H1 (cell line): ENCODE measurements around the gene CDH26. TPM values are rescaled to one million over a fixed set of nuclear protein-coding genes. Genes with fewer than 3 reads are reported as not detected.

ENCODE experiments used
- CTCF ChIA-PET: fragments of 300-600 bp; sonication (Branson Sonifier 250); formaldehyde crosslinking; loops from one replicate; lab custom pipeline; 2021; ENCODE audit not compliant: partially characterized antibody; lab: Charles Lee
- POLR2A ChIA-PET: fragments of 300-600 bp; sonication (Branson Sonifier 250); formaldehyde crosslinking; loops from one replicate; lab custom pipeline; 2021; ENCODE audit warnings: inconsistent platforms; ENCODE audit not compliant: partially characterized antibody; lab: Charles Lee
- DNase-seq, 2 experiments: peaks; one replicate each; pipeline versions ENCODE4 v3.0.0 to v3.0.0-alpha.2; 2010 to 2022; ENCODE audit warnings: low spot score in 2 of 2, low read depth in 1 of 2, mixed read lengths in 1 of 2
- FAIRE-seq: peaks from 2 replicates; lab custom pipeline; 2011; peaks lifted over from hg19 to GRCh38; lab: Jason Lieb, UNC
- H2AFZ ChIP-seq: 2 replicates; pipeline ENCODE4 v1.8.1; 2012; ENCODE audit warnings: low read length, inconsistent platforms
- H2AK5ac ChIP-seq: 2 replicates; pipeline ENCODE4 v1.6.1; 2013; ENCODE audit warnings: low read depth, low read length
- H2BK120ac ChIP-seq: replicated peaks from 2 replicates; pipeline ENCODE3; 2013; ENCODE audit warnings: low read depth, low read length, inconsistent platforms
- H2BK12ac ChIP-seq: 2 replicates; pipeline ENCODE4 v1.6.1; 2013; ENCODE audit warnings: low read depth, low read length
- H2BK15ac ChIP-seq: 2 replicates; pipeline ENCODE4 v1.6.1; 2013; ENCODE audit warnings: low read length
- H2BK20ac ChIP-seq: 2 replicates; pipeline ENCODE4 v1.6.1; 2013; ENCODE audit warnings: low read length
- H2BK5ac ChIP-seq: 2 replicates; pipeline ENCODE4 v1.6.1; 2013; ENCODE audit warnings: low read depth, low read length
- H3K14ac ChIP-seq: 2 replicates; pipeline ENCODE4 v1.6.1; 2013; ENCODE audit warnings: inconsistent platforms; ENCODE audit not compliant: insufficient read length
- H3K18ac ChIP-seq: 2 replicates; pipeline ENCODE4 v1.6.1; 2013; ENCODE audit warnings: low read length; ENCODE audit errors: extremely low read depth
- H3K23ac ChIP-seq: 2 replicates; pipeline ENCODE4 v1.6.1; 2013; ENCODE audit warnings: inconsistent platforms; ENCODE audit not compliant: insufficient read length
- H3K23me2 ChIP-seq: 2 replicates; pipeline ENCODE4 v1.6.1; 2013; ENCODE audit warnings: low read depth, low read length
- H3K27ac ChIP-seq: 2 replicates; pipeline ENCODE4 v1.6.1; 2011; ENCODE audit warnings: low read depth, low read length, inconsistent platforms
- H3K27me3 ChIP-seq, 4 experiments: replicated peaks in 1 of 4; 1 replicate in 1 of 4; 2 replicates in 3 of 4; pipeline versions ENCODE4 v1.6.1 to v1.8.1; 2011 to 2013; ENCODE audit warnings: low read length in 3 of 4, mild to moderate bottlenecking in 3 of 4, inconsistent platforms in 2 of 4, mixed read lengths in 2 of 4, moderate library complexity in 1 of 4; ENCODE audit not compliant: control insufficient read depth in 3 of 4, insufficient read depth in 3 of 4; ENCODE audit errors: extremely low read depth in 1 of 4
- H3K36me3 ChIP-seq, 4 experiments: 2 replicates each; pipeline versions ENCODE4 v1.6.1 to v1.8.1; 2011 to 2013; ENCODE audit warnings: mild to moderate bottlenecking in 4 of 4, low read length in 3 of 4, moderate library complexity in 2 of 4, control low read depth in 1 of 4, inconsistent platforms in 1 of 4; ENCODE audit not compliant: insufficient read depth in 4 of 4, control insufficient read depth in 2 of 4
- H3K4ac ChIP-seq: replicated peaks from 2 replicates; pipeline ENCODE3; 2013; ENCODE audit warnings: low read length, low read depth, mixed read lengths, inconsistent platforms; ENCODE audit not compliant: insufficient read length
- H3K4me1 ChIP-seq, 4 experiments: replicated peaks in 1 of 4; 1 replicate in 1 of 4; 2 replicates in 3 of 4; pipeline versions ENCODE4 v1.6.1 to v1.8.1; 2011 to 2013; ENCODE audit warnings: low read length in 3 of 4, inconsistent platforms in 2 of 4, mixed read lengths in 1 of 4; ENCODE audit not compliant: insufficient read depth in 4 of 4, control insufficient read depth in 3 of 4
- H3K4me2 ChIP-seq, 2 experiments: 2 replicates each; pipeline versions ENCODE4 v1.6.1 to v1.8.1; 2011 to 2013; ENCODE audit warnings: low read depth in 2 of 2, low read length in 2 of 2, control low read depth in 1 of 2, inconsistent platforms in 1 of 2, mild to moderate bottlenecking in 1 of 2; ENCODE audit not compliant: insufficient read depth in 1 of 2
- H3K4me3 ChIP-seq, 4 experiments: fragments of 200-600, 300-600 bp in 1 of 4; sonication (generic), shearing (Covaris generic), sonication (Bioruptor Twin) in 1 of 4; 2 replicates each; pipeline versions ENCODE4 v1.5.1 to v1.8.1; 2011 to 2016; ENCODE audit warnings: low read length in 4 of 4, low read depth in 3 of 4, control low read depth in 2 of 4, inconsistent platforms in 2 of 4, mild to moderate bottlenecking in 2 of 4, mixed read lengths in 1 of 4, moderate library complexity in 1 of 4; ENCODE audit not compliant: insufficient read depth in 2 of 4; ENCODE audit errors: extremely low read depth in 1 of 4
- H3K56ac ChIP-seq: replicated peaks from 2 replicates; pipeline ENCODE3; 2013; ENCODE audit warnings: low read depth, mild to moderate bottlenecking, mixed read lengths, low read length, inconsistent platforms; ENCODE audit not compliant: insufficient read length
- H3K79me1 ChIP-seq: 2 replicates; pipeline ENCODE4 v1.6.1; 2013; ENCODE audit warnings: low read depth, low read length, control low read depth
- H3K79me2 ChIP-seq, 2 experiments: 2 replicates each; pipeline versions ENCODE4 v1.6.1 to v1.8.1; 2012 to 2013; ENCODE audit warnings: low read length in 2 of 2, mild to moderate bottlenecking in 2 of 2, inconsistent platforms in 1 of 2; ENCODE audit not compliant: insufficient read depth in 2 of 2, control insufficient read depth in 1 of 2
- H3K9ac ChIP-seq, 4 experiments: replicated peaks in 1 of 4; 1 replicate in 1 of 4; 2 replicates in 3 of 4; pipeline versions ENCODE4 v1.6.1 to v1.8.1; 2011 to 2013; ENCODE audit warnings: low read depth in 3 of 4, low read length in 3 of 4, control low read depth in 2 of 4, mild to moderate bottlenecking in 2 of 4, moderate library complexity in 2 of 4, inconsistent platforms in 1 of 4; ENCODE audit errors: extremely low read depth in 1 of 4
- H3K9me3 ChIP-seq, 2 experiments: 2 replicates each; pipeline versions ENCODE4 v1.6.1 to v1.8.1; 2012 to 2013; ENCODE audit warnings: mild to moderate bottlenecking in 2 of 2, moderate library complexity in 2 of 2, control low read depth in 1 of 2, inconsistent platforms in 1 of 2, low read depth in 1 of 2, low read length in 1 of 2, mixed read lengths in 1 of 2; ENCODE audit not compliant: insufficient read depth in 2 of 2
- H4K20me1 ChIP-seq, 2 experiments: replicated peaks in 1 of 2; 2 replicates each; pipeline versions ENCODE3 to v1.8.1; 2011 to 2013; ENCODE audit warnings: inconsistent platforms in 2 of 2, low read length in 2 of 2, mild to moderate bottlenecking in 1 of 2; ENCODE audit not compliant: insufficient read depth in 2 of 2, control insufficient read depth in 1 of 2
- H4K5ac ChIP-seq: 2 replicates; pipeline ENCODE4 v1.6.1; 2013; ENCODE audit warnings: low read length, low read depth, mixed read lengths, inconsistent platforms; ENCODE audit not compliant: insufficient read length
- H4K8ac ChIP-seq: 2 replicates; pipeline ENCODE4 v1.8.0; 2013; ENCODE audit warnings: mild to moderate bottlenecking, moderate library complexity, low read length, inconsistent platforms; ENCODE audit not compliant: insufficient read depth; ENCODE audit errors: extremely low read depth
- H4K91ac ChIP-seq: replicated peaks from 2 replicates; pipeline ENCODE3; 2013; ENCODE audit warnings: low read length, mixed read lengths, inconsistent platforms; ENCODE audit not compliant: insufficient read length
- CTBP2 ChIP-seq: IDR thresholded peaks from 2 replicates; pipeline ENCODE4 v1.7.0; 2011; ENCODE audit warnings: borderline replicate concordance, mild to moderate bottlenecking, moderate library complexity, mixed read lengths, low read length; ENCODE audit not compliant: insufficient read depth, insufficient read length
- CTCF ChIP-seq, 3 experiments: IDR thresholded peaks; 1 replicate in 2 of 3; 2 replicates in 1 of 3; pipeline versions ENCODE4 v1.5.1 to v1.6.1; 2011; ENCODE audit warnings: low read length in 3 of 3, mild to moderate bottlenecking in 3 of 3, inconsistent platforms in 2 of 3, low read depth in 1 of 3, moderate library complexity in 1 of 3; ENCODE audit not compliant: insufficient read depth in 1 of 3; ENCODE audit errors: control extremely low read depth in 1 of 3
- EP300 ChIP-seq, 2 experiments: IDR thresholded peaks; 1 replicate in 1 of 2; 2 replicates in 1 of 2; pipeline ENCODE4 v1.6.1; 2011 to 2012; ENCODE audit warnings: low read depth in 2 of 2, low read length in 2 of 2, mild to moderate bottlenecking in 2 of 2, borderline replicate concordance in 1 of 2, inconsistent platforms in 1 of 2, moderate library complexity in 1 of 2
- MAX ChIP-seq: IDR thresholded peaks from 2 replicates; pipeline ENCODE4 v1.6.1; 2012; ENCODE audit warnings: inconsistent platforms
- NRF1 ChIP-seq: IDR thresholded peaks from 2 replicates; pipeline ENCODE4 v1.6.1; 2011; ENCODE audit warnings: mild to moderate bottlenecking, low read depth, low read length, improper control_type of control experiment
- RAD21 ChIP-seq, 2 experiments: IDR thresholded peaks in 1 of 2; conservative IDR thresholded peaks in 1 of 2; 2 replicates each; pipeline ENCODE4 v1.6.1; 2011; ENCODE audit warnings: low read depth in 2 of 2, low read length in 2 of 2, improper control_type of control experiment in 1 of 2, inconsistent platforms in 1 of 2, mild to moderate bottlenecking in 1 of 2, moderate library complexity in 1 of 2
- SAP30 ChIP-seq: fragments of 300-600 bp; sonication (generic); IDR thresholded peaks from 2 replicates; pipeline ENCODE4 v1.7.1; 2012; ENCODE audit warnings: low read length, moderate library complexity, mild to moderate bottlenecking, inconsistent platforms; ENCODE audit not compliant: insufficient read depth, insufficient replicate concordance
- SIX5 ChIP-seq: IDR thresholded peaks from 2 replicates; pipeline ENCODE4 v1.6.1; 2011; ENCODE audit warnings: mild to moderate bottlenecking, low read depth, low read length
- WGBS, 2 experiments: shearing (Covaris generic) in 1 of 2; methylation state at CpG; one replicate each; pipeline versions ENCODE4 v1.1.6 to v1.1.7; 2013 to 2015; ENCODE audit warnings: low lambda C conversion rate in 2 of 2, mixed read lengths in 2 of 2, inconsistent platforms in 1 of 2, low coverage in 1 of 2, missing lambda C conversion rate in 1 of 2; ENCODE audit not compliant: insufficient replicate concordance in 2 of 2, insufficient coverage in 1 of 2, insufficient read length in 1 of 2; ENCODE audit errors: extremely low coverage in 1 of 2, missing lambda C conversion rate in 1 of 2; 5-methylcytosine and 5-hydroxymethylcytosine counted together
- polyA plus RNA-seq, 7 experiments: library from polyadenylated mRNA; depleted of rRNA in 3 of 7; stranded (reverse) in 5 of 7; unstranded in 2 of 7; fragments of >200 nt in 5 of 7; fragments of 200-250 nt in 2 of 7; gene quantifications; 1 replicate in 5 of 7; 2 replicates in 1 of 7; 4 replicates in 1 of 7; pipeline versions ENCODE4 v1.2.1 to v1.2.3, GENCODE V29; 2011 to 2013; ENCODE audit warnings: missing spikeins in 2 of 7, mixed read lengths in 2 of 7
- total RNA-seq: library from RNA; stranded (reverse); fragmentation: NEBNext Ultra II Directional; extraction: Animal tissue kit (Norgen Biotek cat#: 25700); gene quantifications from 2 replicates; pipeline ENCODE4 v1.2.1, GENCODE V29; 2021

Gene CDH26
- total and polyA plus RNA-seq, 2 of the 8 experiments (the other 6 are each of a cell fraction or from before 2014, with no cell fraction given): 1.5 to 1.7 TPM

- Histone ChIP-seq H3K27me3 (no peaks in the 10 kb centered on the region; a peak in 1 of 7 replicates), H3K4me1 (no peaks in the 10 kb centered on the region), H2AK5ac (no peak overlapping the region), H4K5ac (no peak overlapping the region), H4K8ac (no peak overlapping the region), H3K4me2 (no peak overlapping the region), H2BK5ac (no peak overlapping the region), H4K20me1 (no peaks in the 10 kb centered on the region), H3K23ac (no peak overlapping the region), H2AFZ (no peak overlapping the region), H4K91ac (no peak overlapping the region), H3K14ac (no peak overlapping the region), H2BK15ac (no peak overlapping the region), H2BK120ac (no peak overlapping the region), H3K79me1 (no peaks in the 10 kb centered on the region), H3K9ac (no peak overlapping the region), H3K4me3 (no peak overlapping the region), H3K79me2 (no peaks in the 10 kb centered on the region), H3K18ac (no peak overlapping the region), H3K9me3 (no peaks in the 10 kb centered on the region), H3K36me3 (no peaks in the 10 kb centered on the region), H2BK20ac (no peak overlapping the region), H3K4ac (no peak overlapping the region), H2BK12ac (no peak overlapping the region), H3K23me2 (no peaks in the 10 kb centered on the region), H3K56ac (no peak overlapping the region), H3K27ac (no peak overlapping the region)
- FAIRE-seq (peak; percentile 86), DNase-seq (peak; percentile 38 to 68)
- 75% methylated on average over 13 of the region's 13 CpGs; no CpG with 5 or more reads in 1 of the 2 experiments for WGBS, 2 experiments
- ChIA-PET CTCF (interaction anchor here (0.7 to 3.5 kb wide), 14 partner anchors 14 to 1001 kb away, joined by 3 to 14 read pairs (median 4); no protein-coding TSS in a partner anchor), POLR2A (interaction anchor here (0.8 kb wide), 1 partner anchor 102 kb away, joined by 3 read pairs; no protein-coding TSS in a partner anchor)
- TF ChIP-seq MAX (no peak), SAP30 (no peak), EP300 (IDR thresholded peaks at IDR 0.05; ENCODE audit: borderline replicate concordance in 1 of 2, low read depth in 2 of 2, low read length in 2 of 2) (no peak), CTBP2 (no peak), NRF1 (no peak), RAD21 (IDR thresholded peaks at IDR 0.05 in 1 of 2, conservative IDR thresholded peaks at IDR 0.05 in 1 of 2; ENCODE audit: low read depth in 2 of 2, low read length in 2 of 2) (peak; percentile 63 to 80), SIX5 (no peak), CTCF (IDR thresholded peaks at IDR 0.05; ENCODE audit: control extremely low read depth in 1 of 3, insufficient read depth in 1 of 3, low read depth in 1 of 3, low read length in 3 of 3) (peak; percentile 74 to 92 (median 79))
Observed at GRCh38 chr20:60050193-60050947, 92.1 kb downstream of the CDH26 start.
